H1 (cell line): ENCODE data around the gene TTBK1.

Experiments used
- ASH2L ChIP-seq: fragments of 200-600, 300-600 bp; sonication (generic); IDR thresholded peaks from one replicate; pipeline ENCODE4 v1.7.1; 2017; ENCODE audit warnings: low read length
- BACH1 ChIP-seq: IDR thresholded peaks from 2 replicates; pipeline ENCODE4 v1.6.1; 2012; ENCODE audit warnings: low read length, improper control_type of control experiment
- CHD1 ChIP-seq: IDR thresholded peaks from 2 replicates; pipeline ENCODE4 v1.6.1; 2012; ENCODE audit warnings: low read depth, low read length, improper control_type of control experiment
- CHD2 ChIP-seq: IDR thresholded peaks from 2 replicates; pipeline ENCODE4 v1.6.1; 2012; ENCODE audit warnings: low read length, improper control_type of control experiment
- EGR1 ChIP-seq: IDR thresholded peaks from 2 replicates; pipeline ENCODE4 v1.6.1; 2011; ENCODE audit warnings: low read depth, low read length, borderline replicate concordance
- EZH2 ChIP-seq: fragments of 200-600 bp; sonication (generic); IDR thresholded peaks from 2 replicates; pipeline ENCODE4 v1.7.1; 2012; ENCODE audit warnings: low read depth, mild to moderate bottlenecking, moderate library complexity, low read length, inconsistent platforms; ENCODE audit not compliant: severe bottlenecking
- HDAC2 ChIP-seq, 2 experiments: fragments of 300-600 bp in 1 of 2; sonication (generic) in 1 of 2; IDR thresholded peaks; 2 replicates each; pipeline ENCODE4 v1.6.1; 2011 to 2012; ENCODE audit warnings: low read depth in 2 of 2, low read length in 2 of 2, mild to moderate bottlenecking in 2 of 2, moderate library complexity in 2 of 2, borderline replicate concordance in 1 of 2, inconsistent platforms in 1 of 2
- JUND ChIP-seq: IDR thresholded peaks from 2 replicates; pipeline ENCODE4 v1.6.1; 2011; ENCODE audit warnings: mild to moderate bottlenecking, improper control_type of control experiment, low read length
- SIN3A ChIP-seq, 2 experiments: IDR thresholded peaks in 1 of 2; conservative IDR thresholded peaks in 1 of 2; 2 replicates each; pipeline ENCODE4 v1.6.1; 2011 to 2012; ENCODE audit warnings: low read length in 2 of 2, improper control_type of control experiment in 1 of 2, low read depth in 1 of 2, mild to moderate bottlenecking in 1 of 2
- SP1 ChIP-seq: IDR thresholded peaks from 2 replicates; pipeline ENCODE4 v1.6.1; 2011; ENCODE audit warnings: low read depth, low read length
- SUZ12 ChIP-seq: fragments of 200-600 bp; sonication (generic); IDR thresholded peaks from 2 replicates; pipeline ENCODE4 v1.6.1; 2012; ENCODE audit warnings: mild to moderate bottlenecking, inconsistent platforms, low read length, moderate library complexity, mixed read lengths
- YY1 ChIP-seq: IDR thresholded peaks from 2 replicates; pipeline ENCODE4 v1.6.1; 2011; ENCODE audit warnings: low read depth, mild to moderate bottlenecking, low read length
- TF ChIP-seq, protein P1 (sequence below), 3 experiments: IDR thresholded peaks; 1 replicate in 2 of 3; 2 replicates in 1 of 3; pipeline versions ENCODE4 v1.5.1 to v1.6.1; 2011; ENCODE audit warnings: low read length in 3 of 3, mild to moderate bottlenecking in 3 of 3, inconsistent platforms in 2 of 3, low read depth in 1 of 3, moderate library complexity in 1 of 3; ENCODE audit not compliant: insufficient read depth in 1 of 3; ENCODE audit errors: control extremely low read depth in 1 of 3
- TF ChIP-seq, protein P2 (sequence below): IDR thresholded peaks from 2 replicates; pipeline ENCODE4 v1.6.1; 2011; ENCODE audit warnings: low read depth, mild to moderate bottlenecking, low read length; ENCODE audit not compliant: insufficient read depth

DNA sequence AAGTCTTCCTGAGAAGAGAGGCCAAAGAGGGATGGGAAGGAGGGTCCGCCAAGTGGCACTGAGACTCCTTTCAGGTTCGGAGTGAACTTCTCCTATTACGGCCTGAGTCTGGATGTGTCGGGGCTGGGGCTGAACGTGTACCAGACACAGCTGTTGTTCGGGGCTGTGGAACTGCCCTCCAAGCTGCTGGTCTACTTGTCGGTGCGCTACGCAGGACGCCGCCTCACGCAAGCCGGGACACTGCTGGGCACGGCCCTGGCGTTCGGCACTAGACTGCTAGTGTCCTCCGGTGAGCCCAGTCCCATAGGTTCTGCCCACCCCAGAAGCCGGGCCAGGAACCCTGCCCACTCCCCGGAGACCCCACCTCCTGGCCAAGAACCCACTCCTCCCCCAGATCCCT lies 58.8 kb downstream of the TTBK1 start:
- TF ChIP-seq CHD1 (no peak), JUND (no peak), BACH1 (no peak), SP1 (no peak), EZH2 (no peak), SIN3A (conservative IDR thresholded peaks at IDR 0.05 in 1 of 2, IDR thresholded peaks at IDR 0.05 in 1 of 2; ENCODE audit: low read depth in 1 of 2, low read length in 2 of 2) (no peak), ASH2L (no peak), HDAC2 (IDR thresholded peaks at IDR 0.05; ENCODE audit: borderline replicate concordance in 1 of 2, low read depth in 2 of 2, low read length in 2 of 2) (no peak), SUZ12 (no peak), EGR1 (no peak), YY1 (no peak), CHD2 (no peak)
- TF ChIP-seq, protein P1, sequence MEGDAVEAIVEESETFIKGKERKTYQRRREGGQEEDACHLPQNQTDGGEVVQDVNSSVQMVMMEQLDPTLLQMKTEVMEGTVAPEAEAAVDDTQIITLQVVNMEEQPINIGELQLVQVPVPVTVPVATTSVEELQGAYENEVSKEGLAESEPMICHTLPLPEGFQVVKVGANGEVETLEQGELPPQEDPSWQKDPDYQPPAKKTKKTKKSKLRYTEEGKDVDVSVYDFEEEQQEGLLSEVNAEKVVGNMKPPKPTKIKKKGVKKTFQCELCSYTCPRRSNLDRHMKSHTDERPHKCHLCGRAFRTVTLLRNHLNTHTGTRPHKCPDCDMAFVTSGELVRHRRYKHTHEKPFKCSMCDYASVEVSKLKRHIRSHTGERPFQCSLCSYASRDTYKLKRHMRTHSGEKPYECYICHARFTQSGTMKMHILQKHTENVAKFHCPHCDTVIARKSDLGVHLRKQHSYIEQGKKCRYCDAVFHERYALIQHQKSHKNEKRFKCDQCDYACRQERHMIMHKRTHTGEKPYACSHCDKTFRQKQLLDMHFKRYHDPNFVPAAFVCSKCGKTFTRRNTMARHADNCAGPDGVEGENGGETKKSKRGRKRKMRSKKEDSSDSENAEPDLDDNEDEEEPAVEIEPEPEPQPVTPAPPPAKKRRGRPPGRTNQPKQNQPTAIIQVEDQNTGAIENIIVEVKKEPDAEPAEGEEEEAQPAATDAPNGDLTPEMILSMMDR (IDR thresholded peaks at IDR 0.05; ENCODE audit: control extremely low read depth in 1 of 3, insufficient read depth in 1 of 3, low read depth in 1 of 3, low read length in 3 of 3) = no peak
- TF ChIP-seq, protein P2, sequence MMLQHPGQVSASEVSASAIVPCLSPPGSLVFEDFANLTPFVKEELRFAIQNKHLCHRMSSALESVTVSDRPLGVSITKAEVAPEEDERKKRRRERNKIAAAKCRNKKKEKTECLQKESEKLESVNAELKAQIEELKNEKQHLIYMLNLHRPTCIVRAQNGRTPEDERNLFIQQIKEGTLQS = no peak
